NT2/D1 (cell line): ENCODE results near the gene GOLT1A.

Experiments
- DNase-seq: peaks from one replicate; pipeline ENCODE4 v3.0.0-alpha.2; 2011; ENCODE audit warnings: low read depth, low spot score
- H3K27me3 ChIP-seq: 2 replicates; pipeline ENCODE4 v1.6.0; 2011; ENCODE audit warnings: mild to moderate bottlenecking; ENCODE audit not compliant: insufficient read length, insufficient read depth
- H3K36me3 ChIP-seq: 2 replicates; pipeline ENCODE4 v1.6.1; 2011; ENCODE audit warnings: mild to moderate bottlenecking, low read length, mixed read lengths; ENCODE audit not compliant: insufficient read depth, insufficient read length
- H3K4me1 ChIP-seq: 2 replicates; pipeline ENCODE4 v1.5.1; 2011; ENCODE audit not compliant: insufficient read depth, insufficient read length
- H3K4me3 ChIP-seq: 2 replicates; pipeline ENCODE4 v1.5.1; 2011; ENCODE audit warnings: low read depth; ENCODE audit not compliant: insufficient read length
- H3K9ac ChIP-seq: 2 replicates; pipeline ENCODE4 v1.6.0; 2011; ENCODE audit warnings: low read depth; ENCODE audit not compliant: insufficient read length
- H3K9me3 ChIP-seq: 2 replicates; pipeline ENCODE4 v1.5.1; 2011; ENCODE audit warnings: mild to moderate bottlenecking, low read length; ENCODE audit not compliant: insufficient read depth
- SUZ12 ChIP-seq: IDR thresholded peaks from 2 replicates; pipeline ENCODE4 v1.6.1; 2011; ENCODE audit not compliant: insufficient read length, insufficient read depth; ENCODE audit errors: extremely low read depth
- YY1 ChIP-seq: IDR thresholded peaks from 2 replicates; pipeline ENCODE4 v1.6.1; 2011; ENCODE audit not compliant: insufficient read length, insufficient read depth
- ZNF274 ChIP-seq: IDR thresholded peaks from 2 replicates; pipeline ENCODE4 v1.6.1; 2011; ENCODE audit warnings: mild to moderate bottlenecking, low read depth, low read length

Gene GOLT1A

GRCh38 chr1:204152310-204153044 lies 61.3 kb downstream of the GOLT1A start:
- Histone ChIP-seq H3K27me3 (no peaks in the 10 kb centered on the region), H3K9ac (peak overlapping the region; percentile 91), H3K9me3 (no peaks in the 10 kb centered on the region), H3K4me1 (peaks cover 28% of the 10 kb centered on the region), H3K36me3 (no peaks in the 10 kb centered on the region), H3K4me3 (peak overlapping the region; percentile 61)
- TF ChIP-seq SUZ12 (no peak), ZNF274 (no peak), YY1 (no peak)
- DNase-seq = no peak

- Histone ChIP-seq H3K9ac (peak within 1 kb of the TSS; percentile 91), H3K4me3 (peak within 1 kb of the TSS; percentile 73), H3K9me3 (no peaks in the 10 kb centered on the region), H3K36me3 (no peaks in the 10 kb centered on the region), H3K4me1 (peaks cover 32% of the 10 kb centered on the region), H3K27me3 (no peaks in the 10 kb centered on the region)
- DNase-seq = no peak
- TF ChIP-seq YY1 (no peak), ZNF274 (no peak), SUZ12 (no peak)
Observed at GRCh38 chr1:204151552-204152309, 62.1 kb downstream of the GOLT1A start, which contains the start of gene ETNK2. ETNK2 (minus strand) TSS chr1:204152044; CDS start chr1:204151852, 192 bp downstream.

- TF ChIP-seq YY1 = no peak
- no peak for TF ChIP-seq ZNF274
- TF ChIP-seq SUZ12 = no peak
- Histone ChIP-seq H3K27me3 (no peaks in the 10 kb centered on the region), H3K4me1 (peaks cover 37% of the 10 kb centered on the region), H3K4me3 (peak overlapping the region; percentile 73), H3K36me3 (peaks cover 3% of the 10 kb centered on the region), H3K9ac (peak overlapping the region; percentile 88), H3K9me3 (no peaks in the 10 kb centered on the region)
- DNase-seq = no peak
Observed at GRCh38 chr1:204150702-204151551, 62.9 kb downstream of the GOLT1A start.

- H3K4me3 ChIP-seq = no peak overlapping the region
- TF ChIP-seq ZNF274 (no peak), YY1 (no peak), SUZ12 (no peak)
- peaks cover 13% of the 10 kb centered on the region for H3K36me3 ChIP-seq
- peak overlapping the region; percentile 47 for H3K9ac ChIP-seq
- H3K4me1 ChIP-seq = peaks cover 37% of the 10 kb centered on the region
- H3K27me3 ChIP-seq = no peaks in the 10 kb centered on the region
- H3K9me3 ChIP-seq = no peaks in the 10 kb centered on the region
- DNase-seq = no peak
Observed at GRCh38 chr1:204149635-204150565, 63.9 kb downstream of the GOLT1A start.

GRCh38 chr1:204149107-204149506 lies 64.7 kb downstream of the GOLT1A start:
- Histone ChIP-seq H3K4me3 (no peak overlapping the region), H3K9ac (peak overlapping the region; percentile 26), H3K27me3 (no peaks in the 10 kb centered on the region), H3K4me1 (peaks cover 37% of the 10 kb centered on the region), H3K9me3 (no peaks in the 10 kb centered on the region), H3K36me3 (peaks cover 13% of the 10 kb centered on the region)
- DNase-seq = no peak
- TF ChIP-seq SUZ12 = no peak
- no peak for TF ChIP-seq ZNF274
